ENCODE data around the gene FCGBP. TPM values are rescaled to one million over a fixed set of nuclear protein-coding genes. Genes with fewer than 3 reads are reported as not detected.
"Not testable (repeated sequence)": the region's sequence is repeated elsewhere in the genome, so short reads cannot be mapped to it uniquely, and the experiment has no call there.

FCGBP gene
- total RNA-seq, 1 donor from 2014 or later = 3.1 TPM

DNA sequence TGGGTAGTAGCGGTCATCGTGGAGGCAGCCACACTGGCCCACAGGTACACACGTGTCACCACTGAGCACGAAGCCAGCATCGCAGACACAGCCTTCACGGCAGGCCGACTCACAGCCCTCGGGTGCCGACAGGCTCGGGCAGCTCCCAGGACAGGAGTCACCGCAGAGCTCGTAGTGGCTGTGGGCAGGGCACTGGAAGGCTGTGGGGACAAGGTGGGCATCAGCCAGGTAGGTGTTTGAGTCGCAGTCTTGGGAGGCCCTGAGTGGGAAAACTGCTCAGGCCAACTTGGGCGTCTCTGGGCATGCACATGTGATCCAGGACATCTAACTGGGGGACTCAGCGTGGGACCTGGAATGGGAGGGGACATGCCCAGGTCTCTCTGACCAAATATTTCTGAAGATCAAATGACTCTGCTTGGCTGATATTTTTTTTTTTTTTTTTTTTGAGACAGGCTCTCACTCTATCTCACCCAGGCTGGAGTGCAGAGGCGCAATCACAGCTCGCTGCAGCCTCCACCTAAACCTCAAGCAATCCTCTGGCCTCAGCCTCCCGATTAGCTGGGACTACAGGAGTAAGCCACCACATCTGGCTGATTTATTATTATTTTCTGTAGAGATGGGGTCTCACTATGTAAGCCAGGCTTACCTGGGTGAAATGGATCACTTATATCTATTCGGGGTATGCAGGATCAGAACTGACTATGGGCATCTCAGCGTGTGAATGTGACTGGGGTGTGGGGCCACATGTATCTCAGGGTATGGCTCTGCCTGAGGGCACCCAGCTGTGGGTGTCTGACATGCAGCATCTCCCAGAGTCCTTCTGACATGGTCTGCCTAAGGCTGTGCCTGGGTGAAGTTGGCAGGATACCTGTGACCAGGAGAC is 44.3 kb downstream of the FCGBP start:
- DNase-seq = not testable (repeated sequence)

- not testable (repeated sequence) for DNase-seq
These were observed 46.9 kb downstream of the FCGBP start for GRCh38 chr19:39887456-39887951.

DNA sequence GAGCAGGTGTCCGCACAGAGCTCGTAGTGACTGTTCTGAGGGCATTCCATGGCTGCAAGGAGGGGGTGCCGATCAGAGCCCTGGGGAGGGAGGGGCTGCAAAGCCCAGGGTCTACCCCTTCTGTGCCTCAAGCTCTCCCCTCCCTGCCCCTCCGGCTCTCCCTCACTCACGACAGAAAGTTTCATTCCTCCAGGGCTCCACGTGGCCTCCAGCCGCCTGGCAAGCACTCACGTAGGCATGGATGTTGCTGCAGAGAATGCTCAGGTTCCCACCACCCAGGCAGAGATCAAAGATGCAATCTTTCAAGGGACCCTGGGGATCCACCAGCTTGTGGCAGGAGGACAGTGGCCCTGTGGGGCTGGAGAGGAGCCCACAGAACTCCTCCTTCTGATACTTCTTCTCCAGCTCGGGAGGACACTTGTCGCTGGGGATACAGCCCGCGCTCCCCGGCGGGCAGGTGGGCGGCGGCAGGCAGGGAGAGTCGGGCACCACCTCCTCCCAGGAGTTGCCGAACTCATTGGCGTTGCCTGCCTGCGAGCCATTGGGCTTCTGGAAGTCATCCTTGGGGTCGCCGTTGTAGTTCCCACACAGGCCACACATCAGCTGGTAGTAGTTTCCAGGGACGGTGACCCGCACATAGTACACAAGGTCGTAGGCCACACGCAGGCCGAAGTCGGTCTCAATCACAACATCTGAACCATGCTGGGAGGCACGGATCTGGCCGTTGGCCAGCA is 48.4 kb downstream of the FCGBP start:
- not testable (repeated sequence) for DNase-seq

GRCh38 chr19:39884721-39885120 is 49.7 kb downstream of the FCGBP start:
- DNase-seq = not testable (repeated sequence)

Other genes starting within 250 kb of the FCGBP start
- gene LGALS14, start 230.2 kb downstream of the FCGBP start, total RNA-seq = not detected
- gene CLC, start 196.6 kb downstream of the FCGBP start, total RNA-seq = not detected
- gene LEUTX, start 155.8 kb downstream of the FCGBP start, total RNA-seq = not detected
- 16.7 TPM for gene DYRK1B, start 100.5 kb downstream of the FCGBP start, total RNA-seq
- 217 TPM for gene FBL, start 88.3 kb downstream of the FCGBP start, total RNA-seq
- 75.2 TPM for gene PSMC4, start 36.5 kb upstream of the FCGBP start, total RNA-seq
- gene ZNF546, start 62.4 kb upstream of the FCGBP start, total RNA-seq = 27.5 TPM
- gene ZNF780B, start 121.6 kb upstream of the FCGBP start, total RNA-seq = 47.9 TPM
- 59.4 TPM for gene ZNF780A, start 156.3 kb upstream of the FCGBP start, total RNA-seq